GM21381 (cell line): Measurements from ENCODE around the gene GPX6.
"Not testable (repeated sequence)": the region's sequence is repeated elsewhere in the genome, so short reads cannot be mapped to it uniquely, and the experiment has no call there.

Experiments used
- ATAC-seq: cut with Tn5 transposase; IDR thresholded peaks from one replicate; pipeline ENCODE4 v1.9.1; 2021; ENCODE audit warnings: mild to moderate bottlenecking, moderate library complexity; ENCODE audit not compliant: unreplicated experiment

The GPX6 gene

DNA sequence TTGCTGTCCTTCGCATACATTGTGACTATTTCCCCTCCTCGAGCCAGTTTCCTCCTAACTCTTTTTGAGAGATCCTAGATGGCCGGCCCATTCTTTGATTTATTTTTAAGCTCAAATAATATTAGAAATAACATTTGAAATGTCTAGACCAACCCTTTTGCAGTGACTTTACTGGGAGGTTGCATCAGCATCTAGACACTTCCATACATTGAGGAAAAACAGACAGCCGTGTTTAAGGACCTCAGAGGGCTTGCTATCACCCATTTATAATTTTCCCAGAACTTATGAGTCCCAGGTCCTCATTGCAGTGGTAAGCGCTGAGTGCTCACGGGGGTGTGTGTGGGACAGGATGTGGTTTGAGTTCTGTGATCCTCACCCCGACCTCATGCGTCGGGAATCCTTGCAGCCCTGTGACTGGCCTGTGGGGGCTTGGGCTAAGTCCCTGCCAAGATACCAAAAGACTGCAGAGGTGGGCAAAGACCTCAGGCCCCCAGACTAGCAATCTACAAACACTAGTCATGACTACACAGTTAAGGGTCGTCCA is 10.0 kb upstream of the GPX6 start, which contains the start of gene GPX5:
GPX5 (plus strand) TSS at position 386 of the 544 bp plus-strand sequence; CDS start at position 519, 133 bp downstream.
- ATAC-seq, result no peak

DNA sequence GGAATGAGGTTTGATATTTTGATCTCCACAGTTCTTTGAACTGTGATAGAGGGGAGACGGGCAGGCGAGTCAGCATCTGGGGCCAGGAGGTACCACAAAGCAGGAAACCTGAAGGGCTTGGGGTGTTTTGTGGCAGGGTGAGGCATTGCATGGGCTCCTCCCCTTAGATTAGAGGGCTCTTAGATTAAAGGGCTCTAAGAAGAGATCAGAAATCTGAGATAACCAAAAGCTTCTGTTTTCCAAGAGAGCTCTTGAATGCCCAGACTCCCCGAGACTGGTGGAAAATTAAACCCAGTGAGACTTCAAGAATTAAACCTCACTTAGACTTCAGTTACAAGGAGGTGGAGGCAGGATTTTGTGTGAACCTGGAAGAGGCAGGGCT is 7.6 kb upstream of the GPX6 start:
- ATAC-seq, result no peak

DNA sequence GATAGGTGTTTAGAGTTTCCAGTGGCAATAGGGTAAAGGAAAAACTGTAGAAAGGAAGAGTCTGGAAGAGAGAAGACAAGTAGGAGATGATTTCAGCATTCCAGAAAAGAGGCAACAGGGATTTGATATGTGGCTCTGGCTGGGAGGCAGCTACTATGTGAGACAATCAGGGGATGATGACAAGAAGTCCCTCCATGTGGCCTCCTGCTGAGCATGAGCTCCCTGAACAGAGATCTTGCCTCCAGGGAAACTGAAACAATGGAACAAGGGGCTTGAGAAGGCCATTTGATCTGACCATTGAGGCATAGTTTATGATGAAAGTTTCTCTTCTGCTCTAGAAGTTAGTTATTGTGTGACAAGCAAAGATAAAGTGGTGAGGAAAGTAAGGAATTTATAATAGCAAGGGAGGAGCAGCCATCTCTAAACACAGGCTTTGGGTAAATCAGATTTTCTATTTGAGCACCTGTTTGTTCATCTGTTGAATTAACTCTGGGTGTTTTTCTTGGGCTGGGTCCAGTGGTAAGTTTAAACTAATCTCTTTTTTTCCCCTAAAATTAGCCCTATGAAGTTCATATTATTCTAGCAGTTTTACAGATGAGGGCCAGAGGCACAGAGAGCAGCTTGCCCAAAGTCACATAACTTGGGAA is 7.1 kb upstream of the GPX6 start:
- ATAC-seq, result no peak

DNA sequence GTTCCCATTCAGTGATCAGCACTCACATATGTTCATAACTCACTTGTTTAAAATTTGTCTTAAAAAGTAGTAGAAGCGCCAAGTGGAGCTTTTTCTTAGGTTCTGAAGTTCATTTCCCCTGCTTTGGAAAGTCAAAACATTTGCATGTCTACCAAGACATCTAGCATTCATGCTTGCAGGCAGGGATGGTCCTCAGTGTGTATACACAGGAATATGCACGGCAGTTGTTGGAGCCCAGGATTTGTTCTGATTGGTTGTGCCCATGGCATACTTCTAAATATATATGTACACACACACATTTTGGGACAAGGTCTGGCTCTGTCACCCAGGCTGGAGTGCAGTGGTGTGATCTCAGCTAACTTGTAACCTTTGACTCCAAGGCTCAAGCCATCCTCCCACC is 2.4 kb upstream of the GPX6 start:
- ATAC-seq, result no peak

DNA sequence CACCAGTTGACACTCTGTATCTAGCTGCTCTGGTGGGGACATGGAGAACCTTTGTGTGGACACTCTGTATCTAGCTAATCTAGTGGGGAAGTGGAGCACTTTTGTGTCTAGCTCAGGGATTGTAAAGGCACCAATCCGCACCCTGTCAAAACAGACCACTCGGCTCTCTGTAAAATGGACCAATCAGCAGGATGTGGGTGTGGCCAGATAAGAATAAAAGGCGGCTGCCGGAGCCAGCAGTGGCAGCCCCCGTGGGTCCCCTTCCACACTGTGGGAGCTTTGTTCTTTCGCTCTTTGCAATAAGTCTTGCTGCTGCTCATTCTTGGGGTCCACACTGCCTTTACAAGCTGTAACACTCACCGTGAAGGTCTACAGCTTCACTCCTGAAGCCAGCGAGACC is 3.2 kb downstream of the GPX6 start:
- not testable (repeated sequence) for ATAC-seq

DNA sequence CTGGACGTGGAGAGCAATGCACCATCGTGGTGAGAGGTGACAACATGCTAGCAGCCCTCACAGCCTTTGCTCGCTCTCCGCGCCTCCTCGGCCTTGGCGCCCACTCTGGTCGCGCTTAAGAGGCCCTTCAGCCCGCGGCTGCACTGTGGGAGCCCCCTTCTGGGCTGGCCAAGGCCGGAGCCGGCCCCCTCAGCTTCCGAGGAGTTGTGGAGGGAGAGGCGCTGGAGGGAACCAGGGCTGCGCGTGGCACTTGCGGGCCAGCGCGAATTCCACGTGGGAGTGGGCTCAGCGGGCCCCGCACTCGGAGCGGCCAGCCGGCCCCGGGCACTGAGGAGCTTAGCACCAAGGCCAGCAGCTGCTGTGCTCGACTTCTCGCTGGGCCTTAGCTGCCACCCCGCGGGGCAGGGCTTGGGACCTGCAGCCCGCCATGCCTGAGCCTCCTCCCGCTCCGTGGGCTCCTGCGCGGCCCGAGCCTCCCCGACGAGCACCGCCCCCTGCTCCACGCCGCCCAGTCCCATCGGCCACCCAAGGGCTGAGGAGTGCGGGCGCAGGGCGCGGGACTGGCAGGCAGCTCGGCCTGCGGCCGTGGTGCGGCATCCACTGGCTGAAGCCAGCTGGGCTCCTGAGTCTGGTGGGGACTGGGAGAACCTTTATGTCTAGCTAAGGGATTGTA is 3.8 kb downstream of the GPX6 start:
- no peak for ATAC-seq

DNA sequence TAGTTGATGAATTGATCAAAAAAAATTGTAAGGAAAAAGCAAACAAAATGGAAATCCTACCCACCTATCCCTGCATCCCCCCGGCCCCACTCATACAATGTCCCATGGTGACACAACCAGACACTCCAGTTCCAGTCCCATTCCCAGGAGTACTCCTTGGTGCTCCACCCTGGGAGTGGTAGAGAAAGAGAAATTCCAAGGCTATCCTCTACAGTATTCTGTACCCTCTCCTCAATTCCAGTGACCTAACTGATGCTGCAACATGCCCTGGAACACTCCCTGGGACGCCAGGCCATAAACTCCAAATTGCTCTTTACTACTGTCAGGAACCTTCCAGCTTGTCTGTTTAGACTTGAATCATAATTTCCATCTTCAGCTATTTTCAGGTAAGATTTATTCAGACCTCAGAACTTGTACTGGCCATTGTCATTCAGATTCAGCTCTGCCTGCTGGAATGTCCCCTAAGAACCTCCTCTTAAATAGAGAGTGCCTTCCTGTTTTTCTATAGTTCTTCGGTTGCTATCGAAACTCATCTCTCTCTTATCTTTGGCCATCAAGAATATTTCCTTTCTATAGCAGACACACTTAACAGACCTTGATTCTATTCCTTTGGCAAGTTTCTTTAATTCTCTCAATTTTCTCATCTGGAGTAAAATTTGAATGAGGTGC is 8.7 kb downstream of the GPX6 start:
- ATAC-seq, result no peak

DNA sequence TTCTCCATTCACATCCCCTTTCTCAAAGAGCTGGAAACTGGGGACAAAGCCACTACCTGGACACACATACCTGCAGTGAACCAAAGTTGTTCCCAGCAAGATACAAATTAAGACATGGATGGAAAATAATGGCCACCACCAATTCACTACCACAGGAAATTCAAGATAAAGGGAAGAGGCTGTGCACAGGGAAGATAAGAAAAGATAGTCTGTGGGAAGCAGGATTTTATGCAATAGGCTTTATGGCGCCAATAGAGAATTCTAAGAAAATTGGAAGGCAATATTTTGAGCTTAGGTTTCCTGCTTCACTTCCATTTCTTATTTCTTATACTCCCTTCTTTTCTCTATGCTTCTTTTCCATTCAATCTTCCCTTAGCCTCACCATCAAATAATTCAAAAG is 9.9 kb downstream of the GPX6 start:
- no peak for ATAC-seq

DNA sequence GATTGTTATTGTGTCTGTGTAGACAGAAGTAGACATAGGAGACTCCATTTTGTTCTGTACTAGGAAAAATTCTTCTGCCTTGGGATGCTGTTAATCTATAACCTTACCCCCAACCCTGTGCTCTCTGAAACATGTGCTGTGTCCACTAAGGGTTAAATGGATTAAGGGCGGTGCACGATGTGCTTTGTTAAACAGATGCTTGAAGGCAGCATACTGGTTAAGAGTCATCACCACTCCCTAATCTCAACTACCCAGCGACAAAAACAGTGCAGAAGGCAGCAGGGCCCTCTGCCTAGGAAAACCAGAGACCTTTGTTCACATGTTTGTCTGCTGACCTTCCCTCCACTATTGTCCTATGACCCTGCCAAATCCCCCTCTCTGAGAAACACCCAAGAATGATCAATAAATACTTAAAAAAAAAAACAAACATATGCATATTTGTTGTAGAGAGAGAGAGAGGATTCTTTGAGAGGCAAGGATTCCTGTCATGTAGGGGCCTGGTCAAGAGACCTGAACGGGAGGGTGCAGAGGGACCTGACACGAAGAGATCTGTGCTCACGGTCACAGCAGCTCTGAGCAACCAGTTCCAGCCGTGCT is 12.8 kb downstream of the GPX6 start:
- ATAC-seq, result not testable (repeated sequence)

DNA sequence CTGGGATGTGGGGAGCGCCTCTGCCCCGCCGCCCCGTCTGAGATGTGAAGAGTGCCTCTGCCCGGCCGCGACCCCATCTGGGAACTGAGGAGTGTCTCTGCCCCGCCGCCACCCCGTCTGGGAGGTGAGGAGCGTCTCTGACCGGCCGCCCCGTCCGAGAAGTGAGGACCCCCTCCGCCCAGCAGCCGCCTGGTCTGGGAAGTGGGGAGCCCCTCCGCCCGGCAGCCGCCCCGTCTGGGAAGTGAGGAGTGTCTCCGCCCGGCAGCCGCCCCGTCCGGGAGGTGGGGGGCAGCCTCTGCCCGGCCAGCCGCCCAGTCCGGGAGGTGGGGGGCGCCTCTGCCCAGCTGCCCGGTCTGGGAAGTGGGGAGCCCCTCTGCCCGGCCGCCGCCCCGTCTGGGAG is 13.5 kb downstream of the GPX6 start:
- not testable (repeated sequence) for ATAC-seq

DNA sequence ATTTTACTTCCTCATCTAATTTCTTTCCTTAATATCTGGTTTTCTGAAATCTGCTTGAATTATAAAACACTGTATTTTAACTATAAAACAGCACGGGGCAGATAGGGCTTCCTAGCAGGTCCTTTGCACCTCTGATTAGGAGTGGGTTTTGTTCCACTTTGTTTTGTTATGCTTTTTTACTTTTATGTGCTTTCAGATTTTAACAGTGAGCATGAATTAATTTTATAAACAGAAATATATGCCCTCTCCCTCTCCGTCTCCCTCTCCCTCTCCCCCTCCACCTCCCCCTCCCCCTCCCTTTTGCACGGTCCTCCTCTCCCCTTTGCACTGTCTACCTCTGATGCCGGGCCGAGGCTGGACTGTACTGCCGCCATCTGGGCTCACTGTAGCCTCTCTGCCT is 14.3 kb downstream of the GPX6 start:
- ATAC-seq, result no peak

DNA sequence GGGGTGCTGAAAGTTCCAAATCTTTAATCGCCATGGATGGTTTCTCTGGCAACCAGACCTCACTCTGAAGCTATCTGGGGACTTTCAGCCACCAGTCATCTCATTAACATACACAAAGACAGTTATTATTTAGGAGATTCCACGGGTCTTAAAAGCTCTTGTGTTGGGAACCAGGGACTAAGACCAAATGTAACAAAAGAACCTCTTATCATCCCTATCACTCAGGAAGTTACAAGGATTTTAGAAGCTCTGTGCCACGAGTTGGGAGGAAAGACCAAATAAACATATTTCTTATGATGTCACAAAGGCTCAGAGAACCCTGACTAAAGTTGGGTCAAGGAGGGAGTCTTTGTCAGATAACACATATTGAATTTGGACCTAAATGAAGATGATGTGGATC is 17.7 kb downstream of the GPX6 start:
- ATAC-seq, result no peak

DNA sequence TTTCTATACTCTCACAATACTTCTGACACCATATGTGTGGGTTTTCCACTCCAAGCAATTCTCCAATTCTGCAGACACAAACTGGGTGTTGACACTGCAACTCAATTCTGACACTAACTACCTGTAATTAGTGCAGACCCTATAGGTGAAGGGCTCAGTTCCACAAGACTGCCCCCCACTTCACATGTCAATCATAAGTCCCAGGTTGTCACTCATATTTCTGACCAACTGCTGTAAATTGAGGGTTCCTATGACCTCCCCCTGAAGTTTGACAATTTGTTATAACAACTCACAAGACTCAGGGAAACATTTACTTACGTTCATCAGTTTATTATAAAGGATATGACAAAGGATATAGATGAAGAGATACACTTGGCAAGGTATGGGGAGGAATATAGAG is 18.3 kb downstream of the GPX6 start:
- no peak for ATAC-seq

DNA sequence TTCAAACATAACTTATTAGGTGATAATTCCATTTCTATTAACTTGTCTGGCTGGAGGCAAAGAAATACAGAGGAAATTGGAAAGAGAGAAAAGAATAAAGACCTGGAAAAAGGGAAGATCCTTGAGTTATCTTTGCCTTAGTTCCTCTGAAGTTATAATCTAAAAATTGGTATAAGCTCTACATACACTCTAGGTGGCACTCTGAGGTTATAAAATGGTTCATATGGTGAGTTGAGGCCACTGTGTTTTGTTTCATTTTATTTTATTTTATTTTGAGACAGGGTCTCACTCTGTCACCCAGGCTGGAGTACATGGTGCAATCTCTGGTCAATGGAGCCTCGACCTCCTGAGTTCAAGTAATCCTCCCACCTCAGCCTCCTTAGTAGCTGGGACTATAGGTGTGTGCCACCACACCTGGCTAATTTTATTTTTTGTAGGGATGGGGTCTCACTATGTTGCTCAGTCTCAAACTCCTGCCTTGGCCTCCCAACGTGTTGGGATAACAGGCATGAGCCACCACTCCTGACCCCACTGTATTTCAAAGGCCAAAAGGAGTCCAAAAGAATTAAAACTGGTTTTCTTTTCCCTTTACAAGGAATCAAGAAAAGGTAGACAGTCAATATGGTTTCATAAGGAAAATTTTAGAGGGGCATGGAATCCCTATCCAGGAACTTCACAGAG is 19.4 kb downstream of the GPX6 start:
- ATAC-seq, result no peak

DNA sequence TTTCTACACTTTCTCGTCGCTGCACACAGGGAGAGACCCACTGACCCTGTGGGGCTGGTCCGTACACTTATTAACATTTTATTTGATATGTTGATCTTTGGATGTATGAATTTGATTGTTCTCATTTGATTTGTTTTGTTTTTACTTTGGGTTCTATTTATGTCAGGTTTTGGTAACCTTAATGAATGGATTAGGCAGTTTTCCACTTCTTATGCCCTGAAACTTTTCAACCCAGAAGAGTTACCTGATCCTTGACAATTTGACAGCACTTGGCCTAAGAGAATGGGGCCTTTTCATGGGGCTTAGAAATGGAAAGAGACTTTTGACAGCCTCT is 23.6 kb downstream of the GPX6 start:
- no peak for ATAC-seq

DNA sequence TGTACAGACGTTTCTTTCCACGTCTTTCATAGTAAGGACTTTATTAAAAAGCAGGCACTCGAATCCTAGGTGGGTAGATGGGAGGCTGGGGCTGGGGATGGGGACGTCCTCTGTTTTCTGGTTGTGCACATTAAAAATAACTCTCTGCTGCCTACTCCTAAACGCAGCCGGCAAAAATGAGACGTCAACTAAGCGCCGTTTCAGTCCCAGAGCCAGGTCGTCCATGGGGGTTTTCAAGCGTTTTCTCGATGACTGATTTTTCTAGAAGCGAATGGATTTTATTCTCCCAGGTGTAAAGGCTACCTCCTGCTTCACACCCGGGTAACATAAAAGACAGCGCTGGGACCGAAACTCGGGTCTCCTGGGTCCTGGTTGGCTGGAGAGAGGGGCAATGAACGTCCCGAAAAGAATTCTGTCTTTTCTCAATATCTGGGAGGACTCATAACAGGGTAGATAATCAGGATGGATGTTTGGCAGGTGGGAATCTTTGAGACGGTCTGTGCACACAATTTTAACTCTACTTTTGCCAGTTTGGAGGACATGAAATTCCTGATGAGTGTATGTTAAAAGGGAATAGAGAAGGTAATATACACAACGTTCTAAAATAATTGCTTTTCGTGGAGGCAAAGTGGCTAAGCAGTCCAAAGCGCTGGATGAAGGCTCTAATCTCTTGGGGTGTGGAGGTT is 25.2 kb downstream of the GPX6 start:
- ATAC-seq, result no peak

DNA sequence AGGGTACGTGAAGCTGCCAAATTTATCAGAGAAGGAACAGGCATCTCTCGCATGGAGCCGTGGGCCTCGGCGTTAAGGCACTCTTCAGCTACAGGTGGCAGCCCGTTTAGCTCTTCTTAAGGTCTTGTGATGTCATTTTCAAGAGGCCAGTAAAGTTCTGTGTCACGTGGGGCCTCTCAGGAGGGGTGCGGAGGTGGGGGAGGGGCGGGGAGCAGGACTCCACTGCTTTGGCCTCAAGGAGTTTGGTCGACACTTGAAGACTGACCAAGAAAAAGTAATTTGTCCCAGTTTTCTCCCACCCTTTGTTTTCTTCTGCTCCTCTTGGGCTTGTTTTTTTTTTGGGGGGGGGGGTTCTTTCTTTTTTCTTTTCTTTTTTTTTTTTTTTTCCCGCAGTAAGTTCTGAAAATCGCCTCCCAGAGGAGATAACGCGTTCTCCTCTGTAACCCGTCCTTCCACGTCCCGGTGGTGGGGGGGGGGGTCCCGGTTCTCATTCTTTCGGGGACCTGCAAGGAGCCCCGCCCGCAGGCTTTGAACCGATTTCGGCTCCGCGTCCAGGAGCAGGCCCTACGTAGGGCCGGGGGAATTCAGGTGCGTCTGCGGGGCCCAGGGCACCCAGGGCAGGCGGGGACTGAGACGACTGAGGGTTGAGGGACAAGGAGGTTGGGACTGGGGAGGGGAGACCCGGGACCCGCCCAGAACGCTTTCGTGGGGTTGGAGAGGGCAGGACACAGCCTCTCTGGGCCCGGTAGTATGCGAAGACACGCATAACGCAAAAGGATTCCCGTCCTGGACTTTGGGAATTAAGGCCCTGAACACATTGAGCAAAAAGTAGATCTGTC is 26.0 kb downstream of the GPX6 start:
- ATAC-seq, result no peak

DNA sequence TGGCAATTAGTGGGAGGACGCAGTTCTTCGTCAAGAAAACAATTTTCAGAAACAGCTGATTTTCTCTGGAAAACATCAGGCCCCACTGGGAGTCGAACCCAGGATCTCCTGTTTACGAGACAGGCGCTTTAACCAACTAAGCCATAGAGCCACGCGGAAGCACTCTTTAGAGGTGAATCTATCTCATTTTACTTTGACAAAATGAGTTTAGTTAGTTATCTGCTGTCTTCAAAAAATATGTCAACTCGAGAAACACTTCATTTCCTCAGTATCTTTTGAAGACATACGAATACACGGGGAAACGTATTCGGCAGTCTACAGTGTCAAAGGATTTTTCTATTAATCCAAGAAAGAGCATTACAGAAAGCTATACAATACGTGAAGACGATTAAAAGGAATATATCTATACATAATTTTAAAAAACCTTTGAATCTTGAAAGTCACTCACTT is 26.7 kb downstream of the GPX6 start:
- no peak for ATAC-seq

DNA sequence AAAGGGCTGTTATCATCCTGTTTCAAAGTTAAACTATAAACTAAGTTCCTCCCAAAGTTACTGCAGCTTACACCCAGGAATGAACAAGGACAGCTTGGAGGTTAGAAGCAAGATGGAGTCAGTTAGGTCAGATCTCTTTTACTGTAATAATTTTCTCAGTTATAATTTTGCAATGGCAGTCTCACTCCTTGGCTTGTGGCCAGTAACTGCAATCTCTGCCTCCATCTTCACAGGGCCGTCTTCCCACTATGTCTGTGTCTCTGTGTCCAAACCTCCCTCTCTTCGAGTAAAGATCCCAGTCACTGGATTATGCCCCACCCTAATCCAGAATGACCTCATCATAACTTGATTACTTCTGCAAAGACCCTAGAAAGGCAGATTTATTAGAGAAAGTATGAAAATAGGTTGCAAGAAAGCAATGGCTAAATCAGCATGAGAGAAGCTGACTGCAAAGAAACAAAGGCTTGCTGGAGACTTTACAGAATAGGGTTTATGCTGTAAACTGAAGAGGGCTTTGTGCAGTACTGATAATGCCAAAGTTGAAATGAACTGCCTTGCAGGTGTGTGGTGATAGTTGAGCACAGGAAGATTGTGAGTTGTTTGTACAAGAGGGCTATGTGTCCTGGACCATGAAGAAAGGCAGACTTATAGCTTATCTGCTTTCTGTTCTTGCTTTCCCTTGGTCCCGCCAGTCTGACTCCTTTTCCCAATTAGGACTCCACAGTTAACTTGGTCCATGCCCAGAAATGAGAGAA is 28.4 kb downstream of the GPX6 start:
- no peak for ATAC-seq
